Measurements from ENCODE around the gene PDE8B.
"Not testable (repeated sequence)": the region's sequence is repeated elsewhere in the genome, so short reads cannot be mapped to it uniquely, and the experiment has no call there.

The PDE8B gene

DNA sequence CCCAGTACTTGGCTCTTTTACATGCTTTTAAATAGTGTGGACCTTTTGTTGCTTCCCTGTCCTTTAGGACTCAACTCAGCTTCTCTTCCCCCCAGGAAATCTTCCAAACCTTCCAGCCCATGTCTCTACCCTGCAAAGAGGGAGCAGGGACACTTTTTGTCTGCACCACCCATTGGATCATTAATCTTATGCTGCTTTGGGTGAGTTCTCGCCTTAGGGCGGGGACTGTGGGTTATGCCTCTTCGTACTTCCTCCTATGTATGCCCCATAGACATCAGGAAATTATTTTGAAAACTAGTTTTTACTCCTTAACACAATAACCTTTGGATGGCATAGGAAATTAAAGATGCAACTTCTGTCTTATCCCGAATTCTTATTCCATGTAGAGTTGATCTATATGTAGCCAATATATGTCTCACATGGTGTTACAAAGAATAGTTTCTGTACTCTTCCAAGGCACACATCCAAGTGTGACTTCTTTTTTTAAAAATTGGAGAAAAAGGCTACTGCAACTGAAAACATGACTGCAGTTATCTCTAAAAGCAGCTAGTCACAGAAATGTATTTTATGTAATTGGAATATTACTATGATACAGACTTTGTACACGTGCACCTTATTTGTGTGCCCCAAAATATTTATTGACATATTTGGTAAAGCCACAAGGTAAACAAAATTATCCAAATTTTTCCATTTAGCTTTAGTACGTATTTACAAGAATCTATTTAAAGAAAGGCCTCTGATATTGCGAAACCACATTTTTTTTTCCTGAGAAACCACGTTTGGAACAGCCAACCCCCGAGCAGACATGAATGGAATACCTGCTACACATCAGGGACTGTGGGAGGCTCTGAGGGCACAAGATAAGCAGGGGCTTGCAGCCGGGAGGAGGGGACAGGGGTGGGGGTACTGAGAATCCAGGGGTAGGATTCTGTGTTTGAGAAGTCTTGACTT is 148.1 kb downstream of the PDE8B start:
- no peak for DNase-seq (ENCODE audit: low read depth in 2 of 2)

DNA sequence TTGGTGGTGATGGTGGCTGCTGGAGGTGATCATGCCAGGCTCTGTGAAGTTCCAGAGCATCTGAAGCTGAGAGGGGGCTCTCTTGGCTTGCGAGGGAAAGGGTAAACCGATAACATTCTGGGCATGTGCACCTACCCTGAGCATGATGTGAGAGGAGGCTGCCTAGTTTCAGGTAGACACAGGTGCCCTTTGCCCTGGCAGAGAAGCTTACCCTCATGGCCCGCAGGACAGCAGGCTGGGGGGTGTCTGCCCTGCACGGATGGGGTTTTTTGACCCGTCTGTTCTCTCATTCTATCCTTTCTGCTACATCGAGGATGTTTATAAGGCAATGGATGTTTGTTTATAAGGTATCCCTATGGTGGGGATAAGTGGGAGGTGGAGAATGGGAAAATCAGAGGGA is 148.8 kb downstream of the PDE8B start:
- DNase-seq (ENCODE audit: low read depth in 2 of 2) = no peak

DNA sequence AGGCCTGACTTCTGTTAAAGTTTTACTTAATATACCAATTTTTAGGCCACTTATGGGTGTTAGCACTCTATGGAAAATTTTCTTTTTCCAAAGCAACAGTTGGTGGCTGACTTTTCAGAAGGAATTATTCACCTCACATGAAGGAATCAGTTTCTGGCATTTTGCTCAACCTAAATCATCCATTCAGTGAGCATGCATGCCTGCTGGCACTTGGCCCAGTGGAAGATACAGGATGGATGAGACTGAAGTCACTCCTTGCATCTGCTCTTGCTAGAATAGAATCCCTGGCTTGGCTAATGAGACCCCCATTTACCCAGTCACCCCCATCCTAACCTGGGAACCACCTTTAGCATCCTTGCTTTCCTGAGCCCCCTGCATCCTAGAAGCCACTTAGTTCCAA is 149.9 kb downstream of the PDE8B start:
- DNase-seq (ENCODE audit: low read depth in 2 of 2) = no peak

DNA sequence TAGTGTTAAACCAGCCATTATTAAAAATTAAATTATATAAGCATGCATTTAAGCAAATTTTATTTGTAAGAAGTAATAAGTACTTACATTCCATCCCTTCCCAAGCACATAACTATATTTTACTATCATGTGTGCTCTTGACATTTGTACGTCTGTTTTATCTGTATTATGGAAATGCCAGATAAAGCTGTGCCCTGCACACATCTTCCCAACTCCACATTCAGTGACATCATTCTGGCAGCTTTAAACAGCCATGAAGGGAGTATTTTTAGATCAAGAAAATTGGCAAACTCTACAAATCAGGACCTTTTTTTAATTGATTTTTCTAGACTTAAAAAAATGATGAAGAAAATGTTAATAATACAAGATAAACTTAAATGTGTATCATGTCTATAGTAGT is 150.5 kb downstream of the PDE8B start:
- no peak for DNase-seq (ENCODE audit: low read depth in 2 of 2)

DNA sequence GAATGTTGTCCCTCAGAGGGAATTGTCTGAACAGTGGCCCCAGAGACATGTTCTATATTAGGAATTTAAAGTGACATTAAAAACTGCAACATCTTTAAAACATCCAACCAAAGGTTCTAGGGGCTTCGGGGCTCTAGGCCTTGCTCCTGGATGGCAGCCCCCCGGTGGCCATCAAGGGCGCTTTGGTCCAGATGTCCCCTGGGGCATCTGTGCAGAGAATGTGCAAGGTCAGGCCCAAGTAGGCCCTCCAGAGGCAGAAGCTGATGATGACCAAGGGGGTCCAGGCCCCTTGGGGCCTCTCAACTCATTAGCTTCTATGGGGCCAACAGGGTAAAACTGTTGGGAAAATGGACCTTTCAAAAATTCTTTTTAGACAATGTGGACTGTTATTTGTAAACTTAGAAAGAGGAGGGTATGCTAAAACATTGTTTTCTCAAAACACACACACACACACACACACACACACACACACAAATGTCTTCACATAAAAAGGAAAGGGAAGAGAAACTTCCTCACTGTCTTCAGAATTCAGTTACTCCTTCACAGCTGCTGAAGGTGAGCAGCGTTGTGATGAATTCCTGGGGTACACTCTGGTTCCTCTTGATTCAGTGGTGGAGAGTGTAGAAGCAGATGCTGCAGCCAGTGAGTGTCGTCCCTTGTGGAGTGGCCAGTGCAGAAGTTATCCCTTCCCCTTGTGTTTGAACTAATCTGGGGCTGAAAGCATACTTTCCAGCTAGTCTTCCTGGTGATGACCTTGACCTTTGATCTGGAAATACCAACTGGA is 156.4 kb downstream of the PDE8B start:
- no peak for DNase-seq (ENCODE audit: low read depth in 2 of 2)

DNA sequence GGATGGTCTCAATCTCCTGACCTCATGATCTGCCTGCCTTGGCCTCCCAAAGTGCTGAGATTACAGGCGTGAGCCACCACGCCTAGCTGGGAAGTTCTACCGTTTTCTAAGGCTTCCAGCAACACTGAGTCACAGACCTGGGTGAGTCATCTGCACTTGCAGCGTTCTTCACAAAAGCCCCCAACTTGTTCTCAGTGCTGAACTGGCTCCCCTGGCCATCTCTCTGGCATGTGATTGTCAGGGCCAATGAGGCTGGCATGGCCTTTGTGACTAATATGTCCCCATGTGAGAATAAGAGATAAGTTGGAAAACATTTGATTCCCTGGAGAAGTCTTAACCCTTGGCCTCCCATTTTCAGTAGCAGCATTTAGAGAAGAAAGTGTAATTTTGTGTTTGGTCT is 157.3 kb downstream of the PDE8B start:
- DNase-seq (ENCODE audit: low read depth in 2 of 2) = no peak

DNA sequence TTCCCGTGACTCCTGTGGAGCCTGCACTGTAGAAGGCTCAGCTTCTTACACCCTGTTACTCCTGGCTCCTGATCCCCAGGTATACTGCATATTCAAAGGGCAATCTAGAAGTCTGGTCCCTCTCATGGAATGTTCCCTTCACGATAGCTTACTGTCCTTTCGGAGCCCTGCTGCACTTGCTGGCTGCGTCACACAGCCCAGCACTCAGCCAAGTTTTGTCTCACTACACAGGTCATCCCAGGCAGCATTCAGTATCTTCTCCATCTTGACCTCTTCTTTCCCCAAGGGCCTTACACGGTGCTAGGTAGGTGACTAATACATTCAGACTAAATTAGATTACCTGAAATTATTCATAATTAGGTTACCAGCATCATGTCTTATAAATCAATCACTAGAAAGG is 157.9 kb downstream of the PDE8B start:
- DNase-seq (ENCODE audit: low read depth in 2 of 2) = no peak

DNA sequence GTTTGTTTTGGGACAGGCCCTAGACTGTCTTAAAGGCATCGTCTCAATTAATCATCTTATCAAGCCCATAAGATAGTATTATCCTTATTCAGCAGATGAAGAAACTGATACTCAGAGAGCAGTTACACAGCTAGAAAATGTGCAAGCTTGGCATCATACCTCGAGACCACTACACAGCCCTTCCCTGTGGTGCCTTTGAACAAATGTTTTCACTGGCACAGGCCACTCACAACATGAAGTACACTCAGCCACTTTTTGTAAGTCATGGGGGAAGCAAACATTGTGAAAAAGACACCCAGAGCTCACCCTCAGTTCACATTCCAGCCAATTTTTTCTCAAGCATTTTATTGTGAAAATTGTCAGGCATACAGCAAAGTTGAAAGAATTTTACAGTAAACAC is 159.1 kb downstream of the PDE8B start:
- no peak for DNase-seq (ENCODE audit: low read depth in 2 of 2)

DNA sequence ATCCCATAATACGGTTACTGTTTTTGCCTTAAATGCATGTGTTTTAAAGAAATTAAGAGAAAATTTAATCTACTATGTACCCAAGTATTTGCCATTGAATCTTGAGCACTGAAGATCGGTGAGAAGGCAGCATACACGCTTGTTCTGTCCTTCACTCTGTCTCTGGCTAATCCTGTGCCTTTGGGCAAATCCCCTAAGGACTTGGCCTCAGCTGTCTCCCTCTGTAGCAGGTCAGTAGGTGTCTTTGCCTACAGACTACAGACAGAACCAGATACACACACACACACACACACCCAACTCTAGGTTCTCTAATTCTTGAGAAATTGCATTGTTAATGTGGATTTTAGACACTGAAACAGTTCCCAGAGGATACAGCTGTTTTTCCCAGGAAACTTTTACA is 164.2 kb downstream of the PDE8B start:
- DNase-seq (ENCODE audit: low read depth in 2 of 2) = no peak

DNA sequence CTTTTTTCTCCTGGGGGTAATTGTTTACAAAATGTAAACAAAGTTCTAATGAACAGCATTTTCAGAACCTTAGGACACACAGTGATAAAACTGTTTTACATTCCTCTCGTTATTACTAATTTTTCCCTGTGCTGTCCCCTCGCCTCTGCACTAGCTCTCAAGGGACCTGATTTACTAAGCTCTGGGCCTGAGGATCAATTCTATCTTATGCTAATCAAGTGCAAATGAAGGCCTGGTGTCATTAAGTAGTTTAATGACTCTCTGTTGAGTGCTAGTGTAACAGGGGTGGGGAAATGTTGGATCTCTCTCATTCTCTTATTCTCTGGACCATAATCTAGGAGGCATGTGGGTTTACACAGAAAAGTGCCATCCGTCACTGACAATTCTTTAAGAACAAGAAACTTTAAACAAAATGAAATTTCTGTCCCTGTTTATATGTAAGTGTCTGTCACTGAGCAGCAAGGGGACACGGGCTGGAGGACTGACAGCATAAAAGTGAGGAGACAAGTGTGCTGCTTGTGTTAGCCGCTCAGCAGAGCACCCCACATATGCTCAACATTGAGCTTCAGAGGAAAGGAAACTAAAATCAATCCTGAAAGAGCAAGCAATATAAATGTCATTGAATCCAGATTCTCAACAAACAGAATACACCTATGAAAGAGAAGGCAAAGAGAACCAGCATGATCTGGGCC is 166.3 kb downstream of the PDE8B start:
- no peak for DNase-seq (ENCODE audit: low read depth in 2 of 2)

DNA sequence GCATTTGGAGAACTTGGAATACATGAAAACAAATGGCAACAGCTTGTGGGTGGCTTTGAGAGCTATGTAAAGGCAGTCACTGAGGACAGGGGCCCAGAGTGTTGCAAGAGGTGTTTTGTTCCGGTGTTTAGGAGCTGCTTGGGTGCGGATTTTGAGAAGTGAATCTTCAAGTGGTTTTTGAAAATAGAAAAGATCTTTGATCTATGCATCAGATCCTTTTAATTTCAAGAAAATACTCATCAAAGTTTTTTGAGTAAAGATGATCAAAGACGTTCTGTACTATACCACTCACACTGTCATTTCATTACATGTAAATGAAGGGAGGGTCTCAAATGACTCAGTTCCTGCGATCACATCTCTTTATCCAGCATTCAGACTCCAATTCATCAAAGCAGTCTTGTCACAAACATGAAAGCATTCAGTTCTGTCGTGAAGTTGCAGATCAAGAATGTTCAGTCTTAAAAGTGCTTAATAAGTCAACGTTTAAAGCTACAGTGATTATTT is 169.1 kb downstream of the PDE8B start:
- no peak for DNase-seq (ENCODE audit: low read depth in 2 of 2)

DNA sequence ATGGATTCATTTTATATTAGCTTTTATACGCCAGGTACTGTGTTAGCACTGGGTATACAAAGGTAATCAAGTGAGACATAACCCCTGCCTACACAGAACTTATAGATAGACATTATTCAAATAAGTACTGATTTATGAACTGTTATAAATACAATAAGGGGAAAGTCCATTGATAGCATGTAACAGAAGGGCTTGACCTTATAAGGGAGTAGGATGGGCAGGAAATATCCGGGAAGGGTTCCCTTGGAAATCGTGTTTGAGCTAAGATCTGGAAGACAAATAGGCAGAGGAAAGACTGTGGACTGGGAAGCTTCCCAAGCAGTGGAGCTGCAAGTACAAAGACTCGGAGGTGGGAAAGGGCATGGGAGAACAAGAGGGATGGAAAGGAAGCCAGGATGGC is 170.2 kb downstream of the PDE8B start:
- DNase-seq (ENCODE audit: low read depth in 2 of 2) = no peak

DNA sequence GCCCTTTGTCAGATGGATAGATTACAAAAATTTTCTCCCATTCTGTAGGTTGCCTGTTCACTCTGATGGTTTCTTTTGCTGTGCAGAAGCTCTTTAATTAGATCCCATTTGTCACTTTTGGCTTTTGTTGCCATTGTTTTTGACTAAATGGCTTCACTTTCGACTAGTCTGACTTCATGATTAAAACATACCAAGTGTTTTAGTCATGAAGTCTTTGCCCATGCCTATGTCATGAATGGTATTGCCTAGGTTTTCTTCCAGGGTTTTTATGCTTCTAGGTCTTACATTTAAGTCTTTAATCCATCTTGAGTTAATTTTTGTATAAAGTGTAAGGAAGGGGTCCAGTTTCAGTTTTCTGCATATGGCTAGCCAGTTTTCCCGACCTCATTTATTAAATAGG is 172.9 kb downstream of the PDE8B start:
- DNase-seq (ENCODE audit: low read depth in 2 of 2) = not testable (repeated sequence)

DNA sequence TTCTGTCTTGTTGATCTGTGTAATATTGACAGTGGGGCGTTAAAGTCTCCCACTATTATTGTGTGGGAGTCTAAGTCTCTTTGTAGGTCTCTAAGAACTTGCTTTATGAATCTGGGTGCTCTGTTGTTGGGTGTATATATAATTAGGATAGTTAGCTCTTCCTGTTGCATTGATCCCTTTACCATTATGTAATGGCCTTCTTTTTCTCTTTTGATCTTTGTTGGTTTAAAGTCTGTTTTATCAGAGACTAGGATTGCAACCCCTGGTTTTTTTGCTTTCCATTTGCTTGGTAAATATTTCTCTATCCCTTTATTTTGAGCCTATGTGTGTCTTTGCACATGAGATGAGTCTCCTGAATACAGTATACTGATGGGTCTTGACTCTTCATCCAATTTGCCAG is 175.9 kb downstream of the PDE8B start:
- not testable (repeated sequence) for DNase-seq (ENCODE audit: low read depth in 2 of 2)

DNA sequence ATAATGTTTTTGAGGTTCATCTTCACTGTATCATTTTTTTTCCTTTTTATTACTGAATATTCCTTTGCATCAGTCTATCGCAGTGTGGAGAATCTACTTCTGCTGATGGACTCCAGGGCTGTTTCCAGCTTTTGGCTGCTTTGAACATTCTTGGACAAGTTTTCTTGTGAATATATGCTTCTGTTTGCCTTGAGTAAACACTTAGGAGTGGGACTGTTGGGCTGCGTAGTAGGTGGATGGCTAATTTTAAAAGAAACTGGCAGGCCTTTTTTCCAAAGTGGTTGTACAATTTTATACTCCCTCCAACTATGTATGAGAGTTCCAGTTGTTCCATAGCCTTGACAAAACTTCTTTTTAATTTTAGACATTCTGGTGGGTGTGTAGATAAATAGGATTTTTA is 179.3 kb downstream of the PDE8B start:
- DNase-seq (ENCODE audit: low read depth in 2 of 2) = no peak

DNA sequence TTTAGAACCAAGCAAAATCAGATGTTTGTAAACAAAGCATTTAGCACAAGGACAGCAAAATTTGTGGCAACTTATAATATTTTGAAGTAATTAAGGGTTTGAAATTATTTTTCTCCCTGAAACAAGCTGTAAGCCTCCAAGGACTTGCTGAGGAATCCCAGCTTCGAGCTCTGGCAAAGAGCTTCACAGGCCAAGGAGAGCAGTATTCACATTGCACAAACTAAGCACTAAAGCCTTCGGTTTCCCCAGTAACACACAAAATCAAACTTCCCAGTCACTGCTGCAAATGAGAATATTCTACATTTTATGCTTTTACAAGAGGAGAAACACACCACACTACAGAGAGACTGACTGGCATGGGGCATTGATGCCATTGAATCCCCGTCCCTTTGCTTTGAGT is 179.7 kb downstream of the PDE8B start:
- no peak for DNase-seq (ENCODE audit: low read depth in 2 of 2)

DNA sequence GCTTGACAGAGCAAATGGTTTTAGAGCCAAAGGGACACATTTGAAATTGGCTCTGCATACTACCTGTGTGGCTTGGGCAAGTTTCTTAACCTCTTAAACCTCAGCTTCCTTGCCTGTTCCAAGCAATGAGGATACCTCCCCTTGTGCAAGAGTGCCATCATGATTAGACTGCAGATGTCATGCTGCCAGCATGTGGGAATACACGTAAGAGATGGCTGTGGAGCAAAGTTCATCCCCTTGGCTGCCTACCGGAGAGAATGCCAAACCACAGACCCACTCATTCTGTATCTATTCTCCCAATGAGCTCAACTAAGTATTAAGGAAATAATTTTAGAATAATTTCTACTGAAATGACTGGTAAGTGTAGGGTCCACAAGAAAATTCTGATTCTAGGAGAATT is 180.3 kb downstream of the PDE8B start:
- DNase-seq (ENCODE audit: low read depth in 2 of 2) = no peak

DNA sequence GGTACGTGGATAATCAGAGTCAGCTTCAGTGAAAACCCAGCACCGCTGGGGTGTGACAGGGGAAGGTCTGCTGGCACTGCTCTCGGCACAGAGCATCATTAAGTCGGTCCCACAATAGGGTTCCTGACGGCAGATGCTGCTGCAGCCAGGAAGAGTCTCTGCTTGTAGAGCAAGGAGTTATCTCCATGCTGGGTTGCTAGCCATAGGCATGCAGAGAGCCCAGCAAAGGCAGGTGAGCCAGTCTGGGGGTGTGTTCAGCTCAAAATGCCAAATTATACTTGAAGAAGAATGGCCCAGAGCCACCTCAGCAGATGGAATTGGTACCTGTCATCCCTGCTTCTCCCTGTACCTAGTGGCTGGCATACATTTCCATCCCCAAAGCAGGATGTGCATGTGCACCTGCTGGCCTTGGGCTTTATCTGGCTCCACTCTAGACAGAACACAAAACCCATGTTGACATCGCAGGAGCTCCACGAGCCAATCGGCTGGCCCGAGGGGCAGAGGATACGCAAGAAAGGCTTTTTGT is 180.8 kb downstream of the PDE8B start:
- no peak for DNase-seq (ENCODE audit: low read depth in 2 of 2)

DNA sequence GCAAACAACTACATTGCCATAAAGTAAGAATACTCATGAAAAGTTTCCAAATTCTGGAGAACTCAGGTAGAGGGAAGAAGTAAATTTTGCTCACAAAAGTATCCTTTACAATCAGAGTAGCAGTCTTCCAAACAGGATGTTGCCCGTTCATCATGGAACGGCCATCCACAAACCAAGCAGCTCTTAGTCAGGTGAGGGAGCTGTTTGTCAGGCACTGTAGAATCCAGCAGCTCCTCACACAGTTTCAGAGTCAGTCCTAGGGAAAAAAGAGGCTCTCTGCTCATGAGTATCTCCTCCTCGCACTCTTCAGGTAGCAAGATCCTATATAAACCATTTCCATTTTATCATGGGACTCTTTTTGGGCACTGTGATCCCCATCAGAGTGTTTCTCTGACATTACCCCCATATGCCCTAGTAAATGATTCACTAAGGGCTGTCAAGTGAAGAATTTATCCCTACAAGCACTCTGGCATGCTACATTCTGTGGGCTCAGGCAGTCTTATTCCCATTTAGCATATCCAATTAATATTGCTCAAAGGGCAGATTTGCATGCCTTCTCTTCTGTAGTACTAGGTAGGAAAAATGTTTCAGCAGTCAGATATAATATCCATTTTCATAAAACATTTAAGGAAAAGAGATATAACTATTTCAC is 183.7 kb downstream of the PDE8B start:
- no peak for DNase-seq (ENCODE audit: low read depth in 2 of 2)

DNA sequence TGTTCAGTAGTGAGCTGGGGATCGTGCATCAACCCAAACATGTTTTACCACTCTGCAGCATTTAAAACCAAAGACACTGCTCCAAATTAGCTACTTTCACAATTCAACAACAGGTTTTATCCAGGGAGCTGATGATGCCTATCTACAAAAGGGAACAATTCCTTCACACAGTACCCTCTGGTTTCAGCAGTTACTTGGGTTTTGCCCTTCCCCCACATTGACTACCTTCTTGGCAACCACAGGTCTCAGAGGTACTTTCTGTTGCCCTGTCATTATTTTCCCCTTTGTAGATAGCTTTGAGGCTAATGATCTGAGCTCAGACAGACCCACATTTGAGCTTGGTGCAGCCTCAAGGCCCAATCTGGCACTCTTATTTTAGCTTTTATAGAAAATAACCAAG is 185.5 kb downstream of the PDE8B start:
- DNase-seq (ENCODE audit: low read depth in 2 of 2) = no peak

DNA sequence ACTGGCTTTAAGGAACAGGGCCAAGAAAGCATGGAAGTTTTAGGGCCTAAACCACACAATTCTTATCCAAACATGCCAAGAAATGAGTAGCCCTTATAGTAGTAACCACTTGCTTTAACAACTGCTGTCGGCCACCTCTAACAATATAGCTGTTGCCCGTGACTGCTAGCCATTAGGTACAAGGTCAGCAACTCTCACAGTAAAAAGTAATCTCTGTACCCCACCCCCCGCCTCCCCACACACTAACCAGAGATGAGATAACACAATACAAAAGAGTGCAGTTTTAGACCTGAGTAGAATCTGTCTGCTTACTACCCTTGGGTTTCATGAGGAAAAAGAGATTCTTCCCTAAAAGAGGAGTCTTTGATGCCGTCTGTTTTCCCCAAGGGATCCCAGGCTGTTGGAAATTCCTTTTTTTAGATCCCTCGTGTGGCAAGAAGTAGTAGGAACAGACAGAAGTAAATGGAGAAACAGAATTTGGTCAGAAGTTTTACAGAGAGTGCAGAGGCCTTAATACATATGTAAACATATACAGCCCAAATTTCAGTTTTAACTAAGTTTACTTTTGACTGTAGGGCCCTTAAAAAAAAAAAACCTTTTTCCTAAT is 187.3 kb downstream of the PDE8B start:
- DNase-seq (ENCODE audit: low read depth in 2 of 2) = no peak
